Cortex of kidney (tissue), 1 donor: ENCODE results near the gene TNRC18.
"Not testable (repeated sequence)": the region's sequence is repeated elsewhere in the genome, so short reads cannot be mapped to it uniquely, and the experiment has no call there.

ENCODE experiments used
- DNase-seq: peaks from one replicate; lab custom pipeline; 2025; lab: John Stamatoyannopoulos, UW

Gene TNRC18

GRCh38 chr7:5291301-5291700 lies 132.3 kb downstream of the TNRC18 start:
- DNase-seq: no peak

GRCh38 chr7:5289355-5289754 lies 134.3 kb downstream of the TNRC18 start:
- DNase-seq: no peak

GRCh38 chr7:5288560-5288959 lies 135.1 kb downstream of the TNRC18 start:
- not testable (repeated sequence) for DNase-seq

- DNase-seq: no peak
Measured at GRCh38 chr7:5287802-5288201, 135.8 kb downstream of the TNRC18 start.

GRCh38 chr7:5287373-5287772 lies 136.3 kb downstream of the TNRC18 start:
- not testable (repeated sequence) for DNase-seq

DNA sequence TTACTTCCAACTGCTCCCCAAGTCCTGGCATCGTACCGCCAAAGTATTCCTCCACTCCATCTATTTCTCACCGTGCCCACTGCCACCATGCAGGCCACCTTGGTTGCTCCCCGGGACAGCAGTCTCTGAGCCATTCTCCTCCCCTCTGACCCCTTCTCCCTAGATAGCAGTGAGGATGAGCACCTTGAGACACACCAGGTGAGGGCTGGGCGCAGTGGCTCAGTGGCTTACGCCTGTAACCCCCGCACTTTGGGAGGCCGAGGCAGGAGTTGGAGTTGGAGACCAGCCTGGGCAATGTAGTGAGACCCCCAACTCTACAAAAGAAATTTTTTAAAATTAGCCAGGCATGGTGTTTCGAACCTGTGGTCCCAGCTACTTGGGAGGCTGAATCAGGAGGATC lies 136.7 kb downstream of the TNRC18 start:
- no peak for DNase-seq

DNA sequence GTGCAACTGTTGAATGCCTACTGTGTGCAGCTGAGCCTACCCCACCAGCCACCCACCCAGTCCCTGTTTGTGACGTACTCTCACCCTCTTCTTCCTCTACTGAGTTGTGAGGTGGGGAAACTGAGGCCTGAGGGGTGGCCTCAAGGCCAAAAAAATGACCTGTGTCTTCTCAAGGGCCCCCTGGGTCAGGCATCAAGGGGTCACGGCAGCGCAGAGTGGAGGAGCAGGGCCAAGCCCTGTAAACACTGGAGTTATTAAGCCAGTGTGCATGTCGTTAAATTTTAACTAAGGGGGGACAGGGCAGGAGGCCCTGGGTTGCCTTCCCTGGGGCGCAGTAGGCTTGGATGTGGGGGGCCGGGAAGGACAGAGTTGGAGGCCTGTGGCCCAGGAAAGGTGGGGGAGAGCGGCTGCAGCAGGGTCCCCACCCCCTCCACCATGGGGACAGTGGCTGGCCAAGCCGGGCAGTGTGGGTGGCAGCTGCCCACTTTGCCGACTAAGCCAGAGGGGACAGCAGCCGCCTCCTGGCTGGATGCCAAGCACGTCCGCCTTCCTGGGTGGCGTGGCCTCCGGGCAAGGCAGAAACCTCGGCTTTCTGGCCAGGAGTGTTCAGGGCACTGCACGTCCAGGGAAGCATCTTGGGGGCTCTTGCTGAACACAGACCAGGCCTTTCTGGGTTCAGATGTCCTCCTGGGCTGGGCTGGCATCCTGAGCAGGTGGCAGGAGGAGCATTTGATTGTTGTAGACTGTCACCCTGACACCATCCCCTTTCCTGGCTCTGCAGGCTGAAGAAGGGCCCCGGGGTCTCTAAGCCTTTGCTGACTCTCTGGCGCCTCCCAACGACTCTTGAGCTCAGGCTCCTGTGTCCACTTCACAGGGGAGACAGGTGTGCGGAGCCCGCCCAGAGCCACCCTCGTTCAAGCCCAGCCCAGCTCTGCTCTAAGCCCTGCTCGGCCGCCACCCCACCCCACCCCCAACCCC lies 139.0 kb downstream of the TNRC18 start:
- no peak for DNase-seq

- DNase-seq: no peak
Measured at GRCh38 chr7:5283421-5284303, 140.0 kb downstream of the TNRC18 start.

- no peak for DNase-seq
Measured at GRCh38 chr7:5282543-5283316, 140.9 kb downstream of the TNRC18 start, which contains the start of gene SLC29A4. Gene SLC29A4, plus strand, starts transcription at chr7:5282943. Its CDS starts 4,874 bp downstream, at chr7:5287817.

GRCh38 chr7:5281598-5282500 lies 141.8 kb downstream of the TNRC18 start:
- DNase-seq: not testable (repeated sequence)

DNA sequence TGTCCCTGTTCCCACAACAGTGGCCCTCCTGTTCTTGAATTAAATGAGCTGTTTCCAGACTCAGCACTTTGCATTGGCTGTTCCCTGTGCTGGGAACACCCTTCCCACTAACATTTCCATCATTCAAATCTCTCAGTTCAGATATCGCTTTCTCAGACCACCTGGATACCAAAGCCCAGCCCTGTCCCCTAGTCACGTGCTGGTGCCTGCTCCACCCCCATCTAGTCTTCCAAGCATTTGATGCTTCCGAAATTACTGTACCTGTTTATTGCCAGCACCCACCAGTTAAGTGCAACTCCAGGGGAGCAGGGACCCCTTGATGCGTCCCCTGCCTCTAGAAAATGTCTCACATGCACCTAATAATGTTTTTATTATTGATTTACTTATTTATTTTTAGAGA lies 143.9 kb downstream of the TNRC18 start:
- DNase-seq: no peak

GRCh38 chr7:5278766-5279165 lies 144.9 kb downstream of the TNRC18 start:
- DNase-seq: no peak

DNA sequence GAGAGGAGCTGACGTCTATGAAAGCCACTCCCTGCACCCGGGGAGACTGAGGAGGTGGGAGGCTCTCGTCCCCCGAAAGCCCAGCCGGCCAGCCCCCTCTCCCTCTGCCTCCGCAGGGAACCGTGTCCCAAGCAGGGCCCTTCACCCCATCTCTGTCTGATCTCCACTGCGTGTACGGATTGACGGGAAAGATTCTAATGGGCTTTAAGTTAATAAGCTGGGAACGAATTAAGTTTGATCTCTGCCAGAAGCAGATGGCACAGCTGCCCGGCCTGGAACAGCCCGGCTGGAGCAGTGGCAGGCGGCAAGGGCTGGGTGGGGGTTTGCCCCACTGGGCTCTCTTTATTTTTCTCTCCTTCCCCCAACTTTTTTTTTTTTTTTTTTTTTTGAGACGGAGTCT lies 147.0 kb downstream of the TNRC18 start:
- DNase-seq: no peak

DNA sequence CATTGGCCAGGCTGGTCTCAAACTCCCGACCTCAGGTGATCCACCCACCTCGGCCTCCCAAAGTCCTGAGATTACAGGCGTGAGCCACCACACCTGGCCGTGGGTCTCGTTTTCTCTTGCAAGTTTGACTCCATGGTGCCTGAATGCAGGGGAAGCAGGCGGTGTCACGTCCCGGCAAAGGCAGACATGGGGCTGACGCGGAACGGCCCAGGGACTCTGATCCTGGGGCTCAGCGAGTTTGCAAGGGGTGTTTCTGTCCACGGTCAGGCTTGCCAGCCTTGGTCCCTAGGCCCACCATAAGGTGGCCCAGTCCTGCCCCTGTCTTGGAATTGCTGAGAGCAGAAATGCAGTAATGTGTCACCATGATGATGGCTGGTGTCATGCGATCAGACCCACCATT lies 147.5 kb downstream of the TNRC18 start:
- not testable (repeated sequence) for DNase-seq

- not testable (repeated sequence) for DNase-seq
Measured at GRCh38 chr7:5275510-5275909, 148.1 kb downstream of the TNRC18 start.

DNA sequence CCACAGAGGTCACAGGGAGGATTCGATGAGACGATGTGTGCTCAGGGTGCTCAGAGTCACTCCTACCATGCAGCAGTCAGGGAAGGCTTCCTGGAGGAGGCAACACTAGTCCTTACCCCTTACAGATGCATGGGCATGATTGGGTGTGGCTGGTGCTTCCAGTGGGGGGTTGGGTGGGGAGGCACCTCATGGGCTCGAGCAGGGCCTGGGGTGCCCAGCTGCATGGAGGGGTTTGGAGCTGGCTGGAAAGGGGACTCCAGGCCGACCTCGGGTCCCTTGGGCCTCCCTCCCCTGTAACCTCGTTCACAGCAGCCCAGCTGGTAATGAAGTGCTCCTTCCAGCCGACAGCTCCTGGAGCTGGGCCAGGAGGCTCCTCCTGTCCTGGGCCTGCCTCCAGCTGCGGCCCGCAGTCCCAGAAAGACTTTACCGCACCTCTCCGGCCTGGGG lies 148.6 kb downstream of the TNRC18 start:
- not testable (repeated sequence) for DNase-seq

DNA sequence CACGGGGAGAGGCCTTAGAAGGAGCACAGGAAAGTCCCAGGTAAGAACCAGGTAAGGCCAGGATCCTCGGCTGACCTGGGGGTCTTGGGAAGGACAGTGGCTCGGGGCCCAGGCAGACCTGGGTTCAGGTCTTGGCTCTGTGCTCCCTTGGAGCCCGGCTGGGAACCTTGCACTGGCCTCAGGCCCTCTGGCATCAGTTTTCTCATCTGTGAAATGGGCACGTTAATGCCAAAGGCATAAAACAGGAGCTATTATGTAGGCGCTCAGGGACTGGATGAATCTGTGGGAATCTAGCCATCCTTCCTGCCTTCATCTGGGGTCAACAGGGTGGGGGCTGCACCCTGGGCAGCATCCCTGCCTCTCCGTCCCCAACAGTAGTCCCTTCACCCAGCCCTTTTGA lies 149.2 kb downstream of the TNRC18 start:
- no peak for DNase-seq

GRCh38 chr7:5273831-5274405 lies 149.7 kb downstream of the TNRC18 start:
- not testable (repeated sequence) for DNase-seq

DNA sequence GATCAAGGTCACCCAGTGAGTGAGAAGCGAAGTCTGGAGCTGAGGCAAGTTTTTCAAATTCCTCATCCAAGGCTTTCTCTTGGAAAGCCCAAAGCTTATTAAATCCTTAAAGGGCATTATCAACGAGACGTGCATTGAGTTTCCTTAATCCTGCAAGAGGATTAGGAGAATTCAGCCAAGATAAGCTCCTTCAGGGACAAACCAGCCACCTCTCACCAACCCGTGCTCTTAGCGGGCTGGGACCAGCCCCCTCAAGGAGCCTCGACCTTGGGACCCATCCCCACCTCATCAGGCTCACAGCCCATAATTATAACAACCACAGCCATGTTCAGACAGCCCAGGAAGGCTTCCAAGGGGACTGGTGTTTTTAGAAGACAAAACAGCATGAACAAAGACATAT lies 152.8 kb downstream of the TNRC18 start:
- no peak for DNase-seq

DNA sequence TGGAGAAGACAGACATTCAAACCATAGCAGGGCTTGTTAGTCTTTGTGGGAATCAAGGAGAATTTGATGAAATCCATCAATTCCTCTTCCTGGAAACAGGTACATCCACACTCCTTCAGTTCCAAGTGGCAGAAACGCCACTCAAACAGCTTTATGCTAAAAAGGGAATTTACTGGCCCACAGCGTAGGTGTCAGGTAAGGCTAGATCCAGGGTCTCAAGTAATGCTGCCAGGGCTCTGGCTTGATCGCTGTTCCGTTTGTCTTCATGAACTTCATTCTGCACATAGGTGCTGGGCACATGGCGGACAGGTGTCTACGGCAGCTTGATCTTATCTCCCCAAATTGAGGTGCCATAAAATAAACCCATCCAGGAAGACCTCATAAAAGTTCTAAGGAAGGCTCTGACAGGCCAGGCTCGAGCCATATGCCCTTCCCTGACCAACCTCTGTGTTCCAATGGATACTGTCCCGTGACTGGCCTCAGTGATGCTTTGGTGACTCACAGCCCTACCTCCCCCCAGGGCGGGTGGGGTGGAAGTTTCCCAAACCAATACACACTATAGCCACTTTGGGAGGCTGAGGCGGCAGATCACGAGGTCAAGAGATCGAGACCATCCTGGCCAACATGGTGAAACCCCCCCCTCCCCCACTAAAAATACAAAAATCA lies 153.5 kb downstream of the TNRC18 start:
- not testable (repeated sequence) for DNase-seq
